ENCODE data around the gene KCNMA1.
"Not testable (repeated sequence)": the region's sequence is repeated elsewhere in the genome, so short reads cannot be mapped to it uniquely, and the experiment has no call there.

The KCNMA1 gene

GRCh38 chr10:77580482-77580881 is 57.1 kb downstream of the KCNMA1 start:
- DNase-seq = no peak

GRCh38 chr10:77578583-77579227 is 58.9 kb downstream of the KCNMA1 start:
- no peak for DNase-seq

- no peak for DNase-seq
Measured at GRCh38 chr10:77577666-77578229, 59.9 kb downstream of the KCNMA1 start.

GRCh38 chr10:77576444-77577032 is 61.1 kb downstream of the KCNMA1 start:
- no peak for DNase-seq

GRCh38 chr10:77576007-77576367 is 61.6 kb downstream of the KCNMA1 start:
- no peak for DNase-seq

GRCh38 chr10:77575271-77576006 is 62.2 kb downstream of the KCNMA1 start:
- DNase-seq = no peak

GRCh38 chr10:77574438-77574837 is 63.2 kb downstream of the KCNMA1 start:
- no peak for DNase-seq

GRCh38 chr10:77572520-77572919 is 65.1 kb downstream of the KCNMA1 start:
- DNase-seq = not testable (repeated sequence)

- DNase-seq = no peak
Measured at GRCh38 chr10:77571490-77571889, 66.1 kb downstream of the KCNMA1 start.

- DNase-seq = no peak
Measured at GRCh38 chr10:77566914-77567566, 70.6 kb downstream of the KCNMA1 start.

- no peak for DNase-seq
Measured at GRCh38 chr10:77566236-77566635, 71.4 kb downstream of the KCNMA1 start.

GRCh38 chr10:77565590-77566023 is 72.0 kb downstream of the KCNMA1 start:
- no peak for DNase-seq

- no peak for DNase-seq
Measured at GRCh38 chr10:77564731-77565589, 72.6 kb downstream of the KCNMA1 start.

- DNase-seq = no peak
Measured at GRCh38 chr10:77563638-77564270, 73.9 kb downstream of the KCNMA1 start.

GRCh38 chr10:77562742-77563141 is 74.9 kb downstream of the KCNMA1 start:
- no peak for DNase-seq

- no peak for DNase-seq
Measured at GRCh38 chr10:77561991-77562390, 75.6 kb downstream of the KCNMA1 start.

- DNase-seq = no peak
Measured at GRCh38 chr10:77560471-77560870, 77.1 kb downstream of the KCNMA1 start.

- DNase-seq = no peak
Measured at GRCh38 chr10:77560052-77560451, 77.6 kb downstream of the KCNMA1 start.

- no peak for DNase-seq
Measured at GRCh38 chr10:77556990-77557601, 80.5 kb downstream of the KCNMA1 start.

- DNase-seq = no peak
Measured at GRCh38 chr10:77555591-77556212, 81.9 kb downstream of the KCNMA1 start.

- no peak for DNase-seq
Measured at GRCh38 chr10:77554996-77555397, 82.6 kb downstream of the KCNMA1 start.

Data from stimulated activated naive CD4-positive, alpha-beta T cell treated with Interleukin-2 at 50 U/mL for 16 hours (primary cell).